Erythroblast (primary cell): ENCODE data around the gene PCDH9.

Source experiments
- DNase-seq, 2 experiments: peaks; one replicate each; lab custom pipeline; 2025; lab: John Stamatoyannopoulos, UW
- GATA1 ChIP-seq: IDR thresholded peaks from 2 replicates; pipeline ENCODE4 v1.6.1; 2011; ENCODE audit warnings: low read depth, mild to moderate bottlenecking, control low read depth, low read length, moderate library complexity
- POLR2A ChIP-seq: IDR thresholded peaks from 2 replicates; pipeline ENCODE4 v1.6.1; 2011; ENCODE audit warnings: mild to moderate bottlenecking, low read length

The PCDH9 gene

DNA sequence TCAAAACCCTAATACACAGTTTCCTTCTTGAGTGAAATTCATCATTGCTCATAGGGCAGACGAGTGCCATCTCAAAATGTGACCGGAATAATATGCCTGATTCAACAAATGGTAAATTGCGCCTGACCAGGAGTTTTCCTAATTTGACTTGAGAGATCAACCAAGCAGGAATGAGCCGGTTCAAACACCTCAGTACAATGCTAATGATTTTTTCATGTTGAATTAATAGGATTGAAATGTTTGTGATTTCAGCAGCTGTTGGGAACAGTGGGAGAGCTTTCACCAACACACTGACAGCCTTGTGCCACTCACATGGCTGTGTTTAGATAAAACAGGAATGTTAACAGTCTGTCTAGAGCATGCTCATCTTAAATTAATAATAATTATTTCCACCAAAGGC lies 484.8 kb downstream of the PCDH9 start:
- DNase-seq, result no peak
- no peak for TF ChIP-seq POLR2A
- TF ChIP-seq GATA1, result no peak

DNA sequence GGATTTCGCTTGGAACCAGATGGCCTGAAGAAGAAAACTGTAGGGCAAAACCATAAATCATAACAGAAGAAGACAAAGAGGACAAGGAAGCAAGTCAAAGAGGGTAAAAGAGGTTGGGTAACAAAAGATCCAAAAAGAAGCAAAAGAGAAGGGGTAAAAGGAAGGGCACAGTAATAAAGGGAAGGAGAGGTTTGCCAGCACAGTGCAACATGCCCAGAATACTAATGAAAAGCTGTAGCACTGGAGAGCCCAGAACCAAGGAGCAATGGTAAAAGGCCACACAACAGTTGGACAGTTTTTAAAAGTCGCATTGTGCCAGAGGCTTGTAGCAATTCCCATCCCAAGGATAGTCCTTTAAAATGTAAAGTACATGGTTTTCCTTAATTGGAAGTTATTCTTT lies 506.6 kb downstream of the PCDH9 start:
- DNase-seq, result no peak
- TF ChIP-seq POLR2A, result no peak
- TF ChIP-seq GATA1, result no peak

DNA sequence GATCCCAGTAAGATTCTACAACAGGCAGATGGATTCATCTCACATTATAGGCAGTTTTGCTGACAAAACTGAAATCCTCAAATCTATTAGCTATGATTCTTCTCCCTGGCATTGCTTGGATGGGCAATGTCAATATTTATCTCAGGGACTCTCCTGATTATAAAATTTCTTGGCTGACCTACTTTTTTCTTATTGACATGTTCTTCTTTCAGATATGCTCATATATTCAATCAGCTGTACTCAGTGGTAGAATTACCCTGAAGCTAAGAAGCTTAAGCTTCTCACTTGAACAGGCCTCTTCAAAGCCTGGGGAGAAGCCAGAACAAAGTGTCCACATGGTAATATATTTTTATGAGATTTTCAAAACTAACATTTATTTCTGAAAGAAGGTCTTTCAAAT lies 513.6 kb downstream of the PCDH9 start:
- TF ChIP-seq POLR2A (no peak), GATA1 (no peak)
- DNase-seq, result no peak

DNA sequence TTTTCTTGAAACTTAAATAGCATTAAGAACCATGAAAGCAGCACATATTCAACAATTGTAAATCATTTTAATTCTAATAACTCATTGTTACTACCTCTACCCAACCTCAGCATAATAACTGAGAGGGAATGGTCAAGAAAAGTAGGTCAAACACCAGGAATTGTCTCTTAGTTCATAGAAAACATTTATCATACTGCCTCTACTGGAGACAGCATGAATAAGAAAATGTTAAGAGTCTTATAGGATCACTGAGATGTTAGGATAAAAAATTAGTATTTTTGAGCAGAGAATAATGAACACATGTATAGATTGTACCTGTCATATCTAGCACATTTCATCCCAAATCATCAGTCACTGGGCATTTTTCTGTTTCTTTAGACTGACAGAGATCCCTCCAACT lies 515.3 kb downstream of the PCDH9 start:
- TF ChIP-seq GATA1 (no peak), POLR2A (no peak)
- no peak for DNase-seq

DNA sequence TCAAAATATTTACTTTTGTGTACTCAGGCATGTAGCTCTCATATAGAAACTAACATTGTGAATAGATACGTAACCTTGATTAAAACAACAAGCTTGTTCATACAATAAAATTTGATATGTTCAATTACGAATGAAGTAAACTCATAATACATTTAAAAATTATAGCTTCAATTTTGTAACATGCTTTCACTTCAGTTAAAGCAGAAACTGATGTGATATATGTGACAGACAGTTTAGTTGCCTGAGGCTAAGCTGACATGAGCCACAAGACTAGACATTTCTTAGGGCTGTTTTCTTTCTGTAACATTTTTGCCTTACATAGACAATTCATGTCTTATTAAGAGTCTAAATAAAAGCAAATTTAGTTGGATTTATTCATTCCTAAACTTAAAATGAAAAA lies 526.0 kb downstream of the PCDH9 start:
- DNase-seq, result no peak

DNA sequence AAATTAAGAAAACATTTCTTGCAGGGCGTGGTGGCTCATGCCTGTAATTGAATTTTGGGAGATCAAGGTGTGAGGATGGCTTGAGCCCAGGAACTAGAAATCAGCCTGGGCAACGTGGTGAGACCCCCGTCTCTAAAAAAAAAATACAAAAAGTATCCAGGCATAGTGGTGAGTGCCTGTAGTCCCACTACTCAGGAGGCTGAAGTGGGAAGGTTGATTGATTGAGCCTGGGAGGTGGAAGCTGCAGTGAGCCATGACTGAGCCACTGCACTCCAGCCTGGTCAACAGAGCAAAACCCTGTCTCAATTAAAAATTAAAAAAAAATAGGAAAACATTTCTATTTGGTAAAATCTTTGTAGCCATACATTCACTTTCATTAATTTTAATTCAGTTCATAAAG lies 526.5 kb downstream of the PCDH9 start:
- no peak for DNase-seq
- TF ChIP-seq GATA1 (no peak), POLR2A (no peak)

More for the DNA sequence above, 526.0 kb downstream of the PCDH9 start:
- TF ChIP-seq GATA1 (no peak), POLR2A (no peak)

DNA sequence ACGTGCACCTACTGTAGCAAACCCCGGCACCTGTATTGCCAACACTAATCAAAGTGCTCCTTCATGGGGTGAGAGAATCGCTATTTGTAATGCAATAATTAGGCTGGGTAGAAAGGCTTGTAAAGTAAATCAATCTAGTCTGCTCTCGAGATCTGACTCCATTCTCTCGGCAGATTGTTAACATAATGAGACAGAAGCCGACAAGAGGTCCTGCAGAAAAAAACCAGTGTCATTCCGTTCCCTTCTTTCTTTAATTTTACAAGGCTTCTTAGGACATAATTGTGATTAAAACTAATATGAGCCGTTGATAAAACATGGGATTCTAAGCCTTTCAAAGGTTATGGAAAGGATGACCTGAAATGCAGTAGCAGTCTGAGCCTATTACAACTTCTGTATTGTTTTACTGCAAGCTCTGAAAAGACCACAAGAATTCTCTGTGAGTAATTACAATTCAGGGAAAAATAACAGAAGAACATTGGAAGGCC lies 530.0 kb downstream of the PCDH9 start:
- TF ChIP-seq GATA1, result no peak
- no peak for TF ChIP-seq POLR2A
- DNase-seq, result no peak

DNA sequence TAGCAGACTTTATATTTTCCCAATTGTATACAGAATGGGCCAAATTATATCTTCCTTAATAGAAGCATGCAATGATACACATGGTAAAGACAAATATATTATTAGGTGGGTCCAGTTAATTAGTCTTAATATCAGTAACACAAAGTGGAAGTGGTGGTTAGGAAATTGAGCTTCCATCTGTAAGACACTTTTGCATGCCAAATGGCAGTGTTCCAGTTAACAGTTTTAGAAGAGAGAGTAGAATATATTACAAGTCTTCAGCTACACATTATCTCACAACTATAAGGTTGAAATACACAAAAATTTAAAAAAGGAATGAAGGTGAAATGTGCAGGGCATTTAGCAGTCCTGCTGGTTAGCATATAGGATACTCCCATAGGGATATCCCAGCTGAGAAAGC lies 536.5 kb downstream of the PCDH9 start:
- TF ChIP-seq POLR2A, result no peak
- TF ChIP-seq GATA1, result no peak
- no peak for DNase-seq

DNA sequence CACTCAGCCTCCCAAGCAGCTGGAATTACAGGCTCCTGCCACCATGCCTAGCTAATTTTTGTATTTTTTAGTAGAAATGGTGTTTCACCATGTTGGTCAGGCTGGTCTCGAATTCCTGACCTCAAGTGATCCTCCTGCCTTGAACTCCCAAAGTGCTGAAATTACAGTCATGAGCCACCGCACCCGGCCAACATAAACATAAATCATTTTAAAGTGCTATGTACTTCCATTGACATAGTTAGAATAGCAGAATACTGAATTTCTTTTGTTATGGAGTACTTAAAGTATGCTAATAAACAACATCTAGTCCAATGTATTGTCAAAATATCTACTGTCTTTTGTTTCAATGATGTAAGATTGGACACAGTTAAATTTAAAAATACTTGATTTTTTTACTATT lies 539.0 kb downstream of the PCDH9 start:
- no peak for DNase-seq
- TF ChIP-seq GATA1 (no peak), POLR2A (no peak)

DNA sequence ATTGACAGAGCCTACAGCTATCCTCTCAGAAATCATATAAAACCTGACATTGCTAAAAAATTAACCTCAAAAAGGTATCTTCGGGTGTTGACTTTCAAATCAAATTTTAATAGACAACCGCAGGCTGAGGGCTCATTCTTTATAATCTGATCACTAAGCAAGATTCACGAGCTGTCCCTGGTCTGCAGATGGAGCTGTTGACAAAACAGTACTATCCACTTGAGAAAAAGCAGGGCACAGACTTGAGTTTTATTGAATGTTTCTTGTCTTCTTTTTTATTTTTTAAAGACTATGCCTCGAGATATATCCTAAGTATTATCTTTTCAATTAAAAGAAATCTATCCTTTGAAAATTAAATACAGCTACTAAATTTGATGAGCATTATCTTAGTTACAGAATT lies 540.5 kb downstream of the PCDH9 start:
- no peak for TF ChIP-seq GATA1
- TF ChIP-seq POLR2A, result no peak
- DNase-seq, result no peak

DNA sequence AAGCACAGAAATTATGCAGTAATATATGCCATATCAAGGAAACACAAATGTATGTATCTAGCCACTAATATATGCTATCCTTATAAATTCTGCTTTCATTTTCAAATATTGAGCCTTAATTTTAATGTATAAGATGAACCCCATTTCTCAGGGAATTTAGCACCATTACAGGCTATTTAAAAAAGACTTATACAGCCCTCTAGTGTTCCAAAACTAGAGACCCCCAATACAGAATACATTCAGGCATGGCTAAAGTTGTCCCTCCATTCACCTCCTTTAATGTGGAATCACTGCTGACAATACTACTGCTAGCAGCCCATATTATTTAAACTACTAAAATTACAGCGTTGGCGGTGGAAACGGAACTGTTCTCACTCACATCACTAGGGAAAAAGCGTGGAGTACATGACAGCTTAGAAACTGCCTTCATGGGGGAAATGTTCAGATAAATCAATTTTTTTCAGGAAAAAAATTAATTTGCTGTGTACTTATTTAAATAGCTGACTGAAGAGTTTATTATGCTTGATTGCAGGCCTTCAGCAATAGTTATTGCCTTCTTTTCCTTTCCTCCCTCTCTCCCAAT lies 541.0 kb downstream of the PCDH9 start:
- DNase-seq, result no peak
- TF ChIP-seq GATA1, result no peak
- no peak for TF ChIP-seq POLR2A

DNA sequence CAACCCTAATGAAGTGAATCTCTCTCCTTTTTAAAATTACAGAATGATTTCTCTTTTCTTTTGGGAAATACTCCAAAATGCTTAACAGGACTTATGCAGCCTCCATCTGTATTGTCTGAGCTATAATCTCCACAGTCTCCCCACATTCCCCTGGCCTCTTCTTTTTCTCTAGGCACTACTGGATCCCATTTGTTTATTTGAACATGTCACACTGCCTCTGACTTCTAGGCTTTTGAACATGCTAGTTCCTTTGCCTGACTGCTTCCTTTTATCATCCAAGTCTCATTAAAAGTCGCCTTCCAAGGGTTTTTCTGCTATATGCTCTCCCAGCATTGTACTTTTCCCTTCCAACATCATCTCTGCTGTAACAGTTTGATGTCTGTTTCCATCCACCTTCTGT lies 548.7 kb downstream of the PCDH9 start:
- TF ChIP-seq GATA1 (no peak), POLR2A (no peak)
- no peak for DNase-seq

DNA sequence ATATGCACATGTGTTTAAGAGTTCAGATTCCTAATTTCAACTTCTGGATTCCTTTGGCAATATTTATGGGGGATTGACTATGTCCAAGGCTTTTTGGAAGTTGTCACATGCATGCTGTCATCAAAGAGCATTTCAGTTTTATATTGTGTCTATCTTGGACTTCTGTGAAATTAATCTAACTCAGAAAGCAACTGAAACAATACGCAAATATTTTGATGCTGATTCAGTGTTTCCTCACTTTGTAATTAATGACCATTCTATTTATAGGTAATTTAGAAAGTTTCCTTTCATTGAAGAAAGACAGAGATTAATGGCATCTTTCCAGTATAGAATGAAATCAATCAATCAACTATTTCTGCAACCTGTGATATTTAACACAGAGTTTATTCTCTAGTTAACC lies 550.1 kb downstream of the PCDH9 start:
- no peak for TF ChIP-seq GATA1
- no peak for DNase-seq

DNA sequence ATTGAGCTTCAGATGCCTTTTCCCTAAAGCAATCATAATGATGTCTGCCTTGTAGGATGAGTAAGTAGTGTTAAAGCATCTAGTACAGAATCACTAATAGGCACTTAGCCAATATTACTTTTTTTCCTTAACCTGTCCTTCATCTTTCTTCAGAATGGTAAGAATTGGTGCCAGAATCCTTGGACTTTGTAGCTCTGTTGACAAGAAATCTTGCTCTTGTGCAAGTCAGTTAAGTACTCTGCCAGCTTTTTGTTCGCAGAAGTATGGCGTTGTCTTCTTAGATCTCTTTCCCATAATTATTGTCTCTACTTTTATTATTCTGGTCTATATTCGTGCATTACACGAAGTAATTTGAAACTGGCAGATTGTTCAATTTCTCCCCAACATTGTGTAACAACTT lies 554.5 kb downstream of the PCDH9 start:
- no peak for TF ChIP-seq GATA1
- no peak for TF ChIP-seq POLR2A
- DNase-seq, result no peak

DNA sequence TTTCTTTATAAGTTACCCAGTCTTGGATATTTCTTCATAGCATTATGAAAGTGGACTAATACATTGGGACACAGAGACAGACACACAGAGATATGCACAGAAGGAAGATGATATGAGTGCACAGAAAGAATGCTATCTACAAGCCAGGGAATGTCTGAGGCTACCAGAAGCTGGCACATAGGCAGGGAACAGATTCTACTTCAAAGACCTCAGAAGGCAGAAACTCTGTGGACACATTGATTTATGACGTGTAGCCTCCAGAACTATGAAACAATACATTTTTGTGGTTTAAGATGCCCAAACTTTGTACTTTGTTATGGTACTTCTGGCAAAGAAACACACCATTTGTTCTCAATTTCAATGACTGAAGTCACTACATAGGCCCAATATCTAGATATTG lies 556.7 kb downstream of the PCDH9 start:
- no peak for DNase-seq
- TF ChIP-seq GATA1 (no peak), POLR2A (no peak)

DNA sequence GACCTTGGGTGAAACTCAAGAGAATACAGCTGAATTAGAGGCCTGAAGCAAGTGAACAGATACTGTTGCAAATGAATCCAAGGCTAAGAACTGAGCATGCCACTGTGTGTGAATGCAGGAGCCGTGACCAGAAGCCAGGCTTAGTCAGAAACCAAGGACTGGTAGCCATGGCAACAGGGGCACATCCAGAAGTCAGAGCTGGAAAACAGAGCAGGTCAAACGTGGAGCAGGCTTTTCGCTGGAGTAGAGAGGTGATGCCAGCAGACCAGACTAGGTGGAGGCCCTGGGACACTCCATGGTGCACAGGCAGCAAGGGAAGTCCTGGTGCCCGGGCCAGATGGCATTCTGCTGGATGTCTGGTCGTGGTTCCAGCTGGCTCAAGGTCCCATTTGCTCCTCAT lies 564.1 kb downstream of the PCDH9 start:
- TF ChIP-seq GATA1, result no peak
- no peak for TF ChIP-seq POLR2A
- DNase-seq, result no peak
